OCI-LY7 (cell line): ENCODE measurements around the gene ITGB8. TPM values are rescaled to one million over a fixed set of nuclear protein-coding genes. Genes with fewer than 3 reads are reported as not detected.

Experiments
- BruUV-seq: library from RNA; stranded (reverse); fragments of 400-500 nt; replicated peaks from 2 replicates; lab custom pipeline; 2021; lab: Mats Ljungman, UMichigan
- CTCF ChIA-PET: fragments of 300-600 bp; sonication (Branson Sonifier 250); formaldehyde crosslinking; loops from one replicate; lab custom pipeline; 2022; ENCODE audit warnings: antibody characterized with exemption; ENCODE audit not compliant: unreplicated experiment; lab: Charles Lee
- POLR2A ChIA-PET: fragments of 300-600 bp; sonication (Branson Sonifier 250); formaldehyde crosslinking; loops from one replicate; lab custom pipeline; 2022; ENCODE audit warnings: antibody characterized with exemption; lab: Charles Lee
- DNase-seq: peaks from one replicate; pipeline ENCODE4 v3.0.0-alpha.2; 2015; ENCODE audit warnings: low spot score
- H2AFZ ChIP-seq: fragments of 200-600 bp; sonication (generic), shearing (Covaris generic); 2 replicates; pipeline ENCODE4 v1.6.1; 2014; ENCODE audit warnings: mild to moderate bottlenecking, antibody characterized with exemption, low read length, moderate library complexity
- H3K27ac ChIP-seq: fragments of 200-600 bp; sonication (generic); 2 replicates; pipeline ENCODE4 v1.5.1; 2014; ENCODE audit warnings: mixed run types, low read depth, mild to moderate bottlenecking, moderate library complexity, low read length, inconsistent platforms; ENCODE audit not compliant: poor library complexity, severe bottlenecking
- H3K36me3 ChIP-seq: fragments of 200-600 bp; sonication (generic); 2 replicates; pipeline ENCODE4 v1.6.1; 2014; ENCODE audit warnings: mild to moderate bottlenecking, antibody characterized with exemption, low read length, moderate library complexity, mixed read lengths; ENCODE audit not compliant: insufficient read depth
- H3K4me1 ChIP-seq: fragments of 200-600 bp; sonication (generic); 2 replicates; pipeline ENCODE4 v1.5.1; 2014; ENCODE audit warnings: mild to moderate bottlenecking, low read length; ENCODE audit not compliant: insufficient read depth, poor library complexity, severe bottlenecking
- H3K4me2 ChIP-seq: fragments of 200-600 bp; sonication (generic); 2 replicates; pipeline ENCODE4 v1.6.1; 2014; ENCODE audit warnings: mild to moderate bottlenecking, low read length
- H3K4me3 ChIP-seq: fragments of 200-600 bp; sonication (generic); 2 replicates; pipeline ENCODE4 v1.5.1; 2014; ENCODE audit warnings: mild to moderate bottlenecking, low read depth, low read length; ENCODE audit not compliant: poor library complexity, severe bottlenecking
- H3K79me2 ChIP-seq: fragments of 200-600 bp; sonication (generic); 2 replicates; pipeline ENCODE4 v1.6.1; 2016; ENCODE audit warnings: low read depth, mild to moderate bottlenecking, low read length, moderate library complexity, mixed read lengths; ENCODE audit not compliant: insufficient read depth
- H3K9me2 ChIP-seq: fragments of 200-600 bp; sonication (generic); 2 replicates; pipeline ENCODE4 v1.6.1; 2016; ENCODE audit warnings: mild to moderate bottlenecking, low read length, mixed read lengths; ENCODE audit not compliant: insufficient read depth
- H3K9me3 ChIP-seq: fragments of 200-600 bp; sonication (generic); 2 replicates; pipeline ENCODE4 v1.6.1; 2014; ENCODE audit warnings: mild to moderate bottlenecking, mixed run types, low read length, mixed read lengths
- H4K20me1 ChIP-seq: fragments of 200-600 bp; sonication (generic); 2 replicates; pipeline ENCODE4 v1.6.1; 2014; ENCODE audit warnings: mild to moderate bottlenecking, antibody characterized with exemption, low read length, moderate library complexity, mixed read lengths; ENCODE audit not compliant: insufficient read depth
- CTCF ChIP-seq: fragments of 200-600 bp; sonication (generic); conservative IDR thresholded peaks from 2 replicates; pipeline ENCODE4 v1.5.1; 2014; ENCODE audit warnings: mild to moderate bottlenecking, antibody characterized with exemption, low read length, moderate library complexity, mixed read lengths
- EZH2phosphoT487 ChIP-seq: fragments of 200-600 bp; sonication (generic); IDR thresholded peaks from 2 replicates; pipeline ENCODE4 v1.6.1; 2018; ENCODE audit warnings: low read depth, borderline replicate concordance, mild to moderate bottlenecking, mixed run types, antibody characterized with exemption, low read length, moderate library complexity, mixed read lengths
- intact Hi-C: fragments of 100-400 bp; cut with micrococcal nuclease; formaldehyde crosslinking; loops from one replicate; pipeline ENCODE4 v1.10.0; 2022; ENCODE audit not compliant: unreplicated experiment
- total RNA-seq, 2 experiments: library from RNA; depleted of rRNA in 1 of 2; stranded (reverse); fragments of >200 nt in 1 of 2; shearing (Covaris generic) in 1 of 2; gene quantifications; 2 replicates each; pipeline ENCODE4 v1.2.3, GENCODE V29; 2014 to 2022

ITGB8 gene
- total RNA-seq, 2 experiments from 2014 or later, result not detected

- Histone ChIP-seq H2AFZ (no peak overlapping the region), H3K79me2 (no peaks in the 10 kb centered on the region), H3K9me2 (no peaks in the 10 kb centered on the region), H3K36me3 (no peaks in the 10 kb centered on the region), H3K9me3 (no peaks in the 10 kb centered on the region), H3K4me2 (no peak overlapping the region), H3K27ac (no peak overlapping the region), H4K20me1 (no peaks in the 10 kb centered on the region), H3K4me3 (no peak overlapping the region), H3K4me1 (no peaks in the 10 kb centered on the region)
- no TSS peak for BruUV-seq
- TF ChIP-seq CTCF (no peak), EZH2phosphoT487 (no peak)
- intact Hi-C loops, result loop anchor here (5.0 kb wide), 2 partner anchors 140 to 330 kb away; no protein-coding TSS in a partner anchor
- no peak for DNase-seq
- CTCF ChIA-PET, result interaction anchor here (2.1 kb wide), 1 partner anchor 330 kb away, joined by 8 read pairs; no protein-coding TSS in a partner anchor
- POLR2A ChIA-PET, result interaction anchor here (0.7 kb wide), 2 partner anchors 10 to 385 kb away, joined by 3 read pairs; no protein-coding TSS in a partner anchor
Observed at GRCh38 chr7:20312562-20312961, 18.1 kb upstream of the ITGB8 start.

GRCh38 chr7:20313626-20314025, 17.1 kb upstream of the ITGB8 start:
- DNase-seq, result no peak
- H3K27ac ChIP-seq, result no peak overlapping the region
- no peaks in the 10 kb centered on the region for H3K9me3 ChIP-seq
- no peaks in the 10 kb centered on the region for H3K36me3 ChIP-seq
- H3K79me2 ChIP-seq, result no peaks in the 10 kb centered on the region
- no peak overlapping the region for H3K4me3 ChIP-seq
- H3K9me2 ChIP-seq, result no peaks in the 10 kb centered on the region
- no peak overlapping the region for H2AFZ ChIP-seq
- H3K4me1 ChIP-seq, result no peaks in the 10 kb centered on the region
- intact Hi-C loops, result loop anchor here (5.0 kb wide), 2 partner anchors 141 to 331 kb away; no protein-coding TSS in a partner anchor
- no peak for TF ChIP-seq CTCF
- no peak for TF ChIP-seq EZH2phosphoT487
- POLR2A ChIA-PET, result no interaction called here
- H4K20me1 ChIP-seq, result no peaks in the 10 kb centered on the region
- BruUV-seq, result no TSS peak
- CTCF ChIA-PET, result interaction anchor here (0.6 kb wide), 1 partner anchor 17 kb away, joined by 3 read pairs; no protein-coding TSS in a partner anchor
- H3K4me2 ChIP-seq, result no peak overlapping the region

- Histone ChIP-seq H3K4me3 (no peak overlapping the region), H3K27ac (no peak overlapping the region), H3K79me2 (no peaks in the 10 kb centered on the region), H3K4me1 (no peaks in the 10 kb centered on the region), H3K9me3 (no peaks in the 10 kb centered on the region), H3K36me3 (no peaks in the 10 kb centered on the region), H3K4me2 (no peak overlapping the region), H2AFZ (no peak overlapping the region), H3K9me2 (no peaks in the 10 kb centered on the region), H4K20me1 (no peaks in the 10 kb centered on the region)
- POLR2A ChIA-PET, result no interaction called here
- intact Hi-C loops, result loop anchor here (5.0 kb wide), 2 partner anchors 142 to 332 kb away; no protein-coding TSS in a partner anchor
- CTCF ChIA-PET, result interaction anchor here (0.6 kb wide), 1 partner anchor 16 kb away, joined by 3 read pairs; no protein-coding TSS in a partner anchor
- DNase-seq, result no peak
- BruUV-seq, result no TSS peak
- TF ChIP-seq CTCF (no peak), EZH2phosphoT487 (no peak)
Observed at GRCh38 chr7:20314198-20314597, 16.5 kb upstream of the ITGB8 start.
